ENCODE data around the gene MACO1. TPM values are rescaled to one million over a fixed set of nuclear protein-coding genes. Genes with fewer than 3 reads are reported as not detected.

The MACO1 gene
- polyA plus RNA-seq, 2 of the 4 experiments (the other 2 are of a cell fraction), result 6.3 to 7.5 TPM

GRCh38 chr1:25487628-25488027 lies 56.9 kb downstream of the MACO1 start:
- POLR2A ChIA-PET, result no interaction called here
- H3K4me1 ChIP-seq, result no peaks in the 10 kb centered on the region
- no peak for ATAC-seq

DNA sequence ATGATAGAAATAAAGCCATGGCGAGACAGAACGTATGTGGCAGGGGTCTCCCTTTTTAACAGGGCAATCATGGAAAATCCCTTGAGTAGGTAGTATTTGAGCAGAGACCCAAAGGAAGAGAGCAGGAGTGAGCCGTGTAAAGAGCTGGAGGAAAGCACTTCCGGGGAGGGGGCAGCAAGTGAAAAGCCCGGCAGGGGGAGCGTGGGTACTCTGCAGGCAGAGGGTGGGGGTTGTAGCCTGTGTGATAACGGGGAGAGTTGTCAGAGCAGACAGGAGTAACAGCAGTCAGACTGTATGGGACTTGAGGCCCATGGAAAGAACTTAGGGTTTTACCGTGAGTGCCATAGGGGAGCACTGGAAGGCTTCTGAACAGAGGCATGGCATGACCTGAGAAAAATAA lies 61.6 kb downstream of the MACO1 start:
- CTCF ChIA-PET, result interaction anchor here (0.6 to 2.1 kb wide), 3 partner anchors 9 to 129 kb away, joined by 3 to 6 read pairs (median 3); no protein-coding TSS in a partner anchor

More at GRCh38 chr1:25487628-25488027, 56.9 kb downstream of the MACO1 start:
- CTCF ChIA-PET, result interaction anchor here (0.6 to 2.7 kb wide), 8 partner anchors 10 to 1740 kb away, joined by 3 to 10 read pairs (median 3); no protein-coding TSS in a partner anchor
- DNase-seq (ENCODE audit: low read depth in 1 of 2, low spot score in 1 of 2), result no peak
- no peak for FAIRE-seq
- Histone ChIP-seq H3K27ac (no peak overlapping the region), H3K4me2 (no peak overlapping the region), H3K4me3 (no peak overlapping the region), H3K9me3 (no peaks in the 10 kb centered on the region)
- TF ChIP-seq FOSB (CRISPR knock-in tag; IDR thresholded peaks at IDR 0.05), result no peak
- TF ChIP-seq JUN (IDR thresholded peaks at IDR 0.05), result no peak
- TF ChIP-seq, protein P1, sequence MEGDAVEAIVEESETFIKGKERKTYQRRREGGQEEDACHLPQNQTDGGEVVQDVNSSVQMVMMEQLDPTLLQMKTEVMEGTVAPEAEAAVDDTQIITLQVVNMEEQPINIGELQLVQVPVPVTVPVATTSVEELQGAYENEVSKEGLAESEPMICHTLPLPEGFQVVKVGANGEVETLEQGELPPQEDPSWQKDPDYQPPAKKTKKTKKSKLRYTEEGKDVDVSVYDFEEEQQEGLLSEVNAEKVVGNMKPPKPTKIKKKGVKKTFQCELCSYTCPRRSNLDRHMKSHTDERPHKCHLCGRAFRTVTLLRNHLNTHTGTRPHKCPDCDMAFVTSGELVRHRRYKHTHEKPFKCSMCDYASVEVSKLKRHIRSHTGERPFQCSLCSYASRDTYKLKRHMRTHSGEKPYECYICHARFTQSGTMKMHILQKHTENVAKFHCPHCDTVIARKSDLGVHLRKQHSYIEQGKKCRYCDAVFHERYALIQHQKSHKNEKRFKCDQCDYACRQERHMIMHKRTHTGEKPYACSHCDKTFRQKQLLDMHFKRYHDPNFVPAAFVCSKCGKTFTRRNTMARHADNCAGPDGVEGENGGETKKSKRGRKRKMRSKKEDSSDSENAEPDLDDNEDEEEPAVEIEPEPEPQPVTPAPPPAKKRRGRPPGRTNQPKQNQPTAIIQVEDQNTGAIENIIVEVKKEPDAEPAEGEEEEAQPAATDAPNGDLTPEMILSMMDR (IDR thresholded peaks at IDR 0.05), result peak; percentile 33
- TF ChIP-seq CBX8 (IDR thresholded peaks at IDR 0.05), result no peak
- TF ChIP-seq KDM1A (IDR thresholded peaks at IDR 0.05; ENCODE audit: low read depth), result no peak
- TF ChIP-seq RAD21 (conservative IDR thresholded peaks at IDR 0.05 in 1 of 2, IDR thresholded peaks at IDR 0.05 in 1 of 2), result no peak
- no peak for TF ChIP-seq MAX (IDR thresholded peaks at IDR 0.05)
- WGBS (ENCODE audit: missing lambda C conversion rate), result 67% methylated on average over 2 of the region's 2 CpGs

GRCh38 chr1:25494952-25495351 lies 64.3 kb downstream of the MACO1 start:
- FAIRE-seq, result no peak

More for the DNA sequence above, 61.6 kb downstream of the MACO1 start:
- no peaks in the 10 kb centered on the region for H3K9me3 ChIP-seq
- FAIRE-seq, result no peak
- no peak for DNase-seq (ENCODE audit: low read depth in 1 of 2, low spot score in 1 of 2)
- H3K4me2 ChIP-seq, result no peak overlapping the region
- TF ChIP-seq HMGXB4 (CRISPR knock-in tag; IDR thresholded peaks at IDR 0.05; ENCODE audit: borderline replicate concordance) (no peak), PHF8 (IDR thresholded peaks at IDR 0.05; ENCODE audit: borderline replicate concordance, low read depth) (no peak)
- no peak for ATAC-seq
- 92% methylated on average over 6 of the region's 8 CpGs for WGBS (ENCODE audit: missing lambda C conversion rate)
- no peaks in the 10 kb centered on the region for H3K4me1 ChIP-seq
- H3K27ac ChIP-seq, result no peak overlapping the region
- POLR2A ChIA-PET, result no interaction called here
- H3K4me3 ChIP-seq, result no peak overlapping the region

More at GRCh38 chr1:25494952-25495351, 64.3 kb downstream of the MACO1 start:
- DNase-seq (ENCODE audit: low read depth in 1 of 2, low spot score in 1 of 2), result no peak
- no peak for ATAC-seq
- Histone ChIP-seq H3K27ac (no peak overlapping the region), H3K4me1 (no peaks in the 10 kb centered on the region), H3K4me2 (no peak overlapping the region), H3K4me3 (no peak overlapping the region), H3K9me3 (no peaks in the 10 kb centered on the region)
- ChIA-PET POLR2A (no interaction called here), CTCF (interaction anchor here (2.2 kb wide), 1 partner anchor 9 kb away, joined by 6 read pairs; no protein-coding TSS in a partner anchor)
- WGBS (ENCODE audit: missing lambda C conversion rate), result 63% methylated on average over 3 of the region's 3 CpGs
- TF ChIP-seq HDAC2 (IDR thresholded peaks at IDR 0.05) (no peak), POLR2A (IDR thresholded peaks at IDR 0.05; ENCODE audit: low read length) (no peak), HES2 (IDR thresholded peaks at IDR 0.05) (no peak), RNF2 (IDR thresholded peaks at IDR 0.05; ENCODE audit: borderline replicate concordance, low read depth) (no peak), EP300 (IDR thresholded peaks at IDR 0.05) (no peak), HOXB13 (CRISPR knock-in tag; IDR thresholded peaks at IDR 0.05; ENCODE audit: low read depth) (no peak)
- TF ChIP-seq, protein P1 (IDR thresholded peaks at IDR 0.05), result no peak

Data from A549 (cell line).